Suprapubic skin (tissue), 4 donors: Measurements from ENCODE around the gene PITHD1.

Experiments used
- CTCF ChIP-seq, 2 donors: fragments of 200-600 bp in 1 of 2; fragments of 450-650 bp in 1 of 2; sonication (generic) in 1 of 2; IDR thresholded peaks; one replicate each; pipeline ENCODE4 v1.5.1; 2016 to 2019; ENCODE audit warnings: antibody characterized with exemption in 2 of 2, mild to moderate bottlenecking in 1 of 2, moderate library complexity in 1 of 2
- EP300 ChIP-seq: sonication (generic); formaldehyde crosslinking; IDR thresholded peaks from one replicate; pipeline ENCODE4 v1.6.1; 2017; ENCODE audit warnings: antibody characterized with exemption
- POLR2A ChIP-seq, 2 donors: fragments of 450-650 bp; IDR thresholded peaks; one replicate each; pipeline ENCODE4 v1.6.1; 2017; ENCODE audit warnings: antibody characterized with exemption in 2 of 2, mild to moderate bottlenecking in 2 of 2, moderate library complexity in 2 of 2
- POLR2AphosphoS5 ChIP-seq, 3 donors: sonication (generic); formaldehyde crosslinking; IDR thresholded peaks; one replicate each; pipeline ENCODE4 v1.6.1; 2017; ENCODE audit warnings: antibody characterized with exemption in 3 of 3

DNA sequence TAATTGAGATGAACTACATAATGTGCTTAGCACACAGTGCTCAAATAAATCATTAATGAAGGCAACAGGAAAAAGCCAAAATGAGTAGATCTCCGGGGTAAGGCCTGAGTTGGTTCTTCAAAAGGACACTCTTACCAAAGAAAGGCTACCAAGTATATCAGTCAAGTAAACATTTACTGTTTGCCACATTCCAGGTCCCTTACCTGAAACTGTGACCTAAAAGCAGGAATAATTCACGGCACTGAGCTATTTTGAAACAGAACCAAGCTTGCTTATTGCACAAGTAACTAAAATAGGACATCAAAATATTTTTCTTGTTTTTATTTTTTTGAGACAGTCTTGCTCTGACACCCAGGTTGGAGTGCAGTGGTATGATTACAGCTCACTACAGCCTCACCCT, 2.0 kb upstream of the PITHD1 start:
- TF ChIP-seq POLR2A (IDR thresholded peaks at IDR 0.05): no peak
- no peak for TF ChIP-seq CTCF (IDR thresholded peaks at IDR 0.05)
- no peak for TF ChIP-seq POLR2AphosphoS5 (IDR thresholded peaks at IDR 0.05)
- no peak for TF ChIP-seq EP300
